GOT3 (cell line): ENCODE data around the gene TGFBRAP1.
"Not testable (repeated sequence)": the region's sequence is repeated elsewhere in the genome, so short reads cannot be mapped to it uniquely, and the experiment has no call there.

Experiments
- DNase-seq: peaks from one replicate; lab custom pipeline; 2025; ENCODE audit warnings: mixed read lengths; lab: John Stamatoyannopoulos, UW

Gene TGFBRAP1

DNA sequence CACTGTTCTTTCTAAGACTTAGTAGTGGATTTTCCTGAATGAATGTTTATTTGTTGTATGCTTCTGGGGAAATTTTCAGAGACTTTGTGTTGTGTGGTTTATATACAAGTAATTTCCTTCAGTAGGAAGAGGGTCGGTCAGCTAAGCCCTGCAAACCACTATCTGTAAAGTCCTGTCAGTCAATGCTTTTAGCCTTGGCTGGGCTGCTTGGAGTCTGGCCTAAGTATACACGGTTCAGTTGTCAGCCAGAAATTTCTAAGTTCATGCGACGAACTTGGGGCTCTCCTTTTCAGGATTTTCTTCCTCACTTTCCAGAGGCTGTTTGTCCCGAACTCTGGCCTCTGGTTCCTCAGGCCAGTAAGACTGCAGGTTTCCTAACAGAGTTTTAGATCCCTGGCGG lies 29.1 kb upstream of the TGFBRAP1 start:
- DNase-seq, result no peak

DNA sequence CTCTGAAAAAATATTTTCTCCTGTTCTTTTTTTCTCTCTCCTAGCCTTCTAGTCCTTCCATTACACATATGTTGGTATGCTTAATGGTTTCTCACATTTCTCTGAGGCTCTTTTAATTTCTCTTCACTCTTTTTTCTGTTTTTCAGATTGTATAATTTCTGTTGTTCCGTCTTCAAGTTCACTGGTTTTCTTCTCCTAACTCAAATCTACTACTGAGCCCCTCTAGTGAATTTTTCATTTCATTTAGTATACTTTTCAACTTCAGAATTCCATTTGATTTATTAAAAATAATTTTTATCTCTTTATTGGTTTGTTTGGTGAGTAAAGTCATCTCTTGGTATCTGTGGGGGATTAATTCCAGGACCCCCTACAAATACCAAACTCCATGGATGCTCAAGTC lies 27.6 kb upstream of the TGFBRAP1 start:
- no peak for DNase-seq

DNA sequence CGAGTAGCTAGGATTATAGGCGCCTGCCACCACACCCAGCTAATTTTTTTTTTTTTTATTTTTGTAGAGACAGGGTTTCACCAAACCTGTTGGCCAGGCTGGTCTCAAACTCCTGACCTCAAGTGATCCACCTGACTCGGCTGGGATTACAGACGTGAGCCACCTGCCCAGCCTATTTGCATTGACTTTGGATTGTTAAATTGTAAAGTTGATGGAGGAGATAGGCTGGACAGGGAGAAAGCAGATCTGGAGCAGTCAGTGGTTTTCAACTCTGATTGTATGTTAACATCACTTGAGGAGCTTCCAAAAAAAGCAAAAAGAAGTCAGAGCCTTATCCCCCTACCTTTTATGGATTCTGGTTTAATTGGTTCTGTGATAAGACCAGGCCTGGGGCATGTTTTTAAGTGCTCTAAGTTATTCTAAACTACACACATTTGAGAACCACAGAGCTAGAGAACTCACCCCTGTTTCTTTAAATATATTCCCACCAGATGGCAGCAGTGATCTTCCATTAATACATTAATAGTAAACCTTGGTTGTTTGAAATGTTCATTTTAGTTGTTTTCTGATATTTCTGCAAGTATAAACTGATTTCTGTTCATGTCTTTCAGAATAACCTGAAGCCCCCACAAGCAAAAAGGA lies 15.3 kb upstream of the TGFBRAP1 start:
- no peak for DNase-seq

DNA sequence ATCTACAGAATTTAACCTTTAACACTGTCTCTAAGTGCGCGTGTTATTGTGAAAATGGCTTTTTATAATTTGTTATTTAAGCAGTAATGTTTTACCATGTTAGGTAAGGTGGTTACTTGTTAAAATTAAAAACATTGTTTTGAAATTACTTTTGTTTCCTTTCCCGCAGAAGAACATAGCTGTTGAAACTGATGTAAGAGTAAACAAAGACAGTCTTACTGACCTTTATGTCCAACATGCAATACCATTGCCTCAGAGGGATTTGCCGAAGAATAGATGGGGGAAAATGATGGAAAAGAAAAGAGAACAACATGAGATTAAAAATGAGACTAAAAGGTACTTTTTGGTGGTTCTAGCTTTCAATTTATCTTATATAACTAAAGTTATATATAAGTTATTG lies 9.9 kb upstream of the TGFBRAP1 start:
- no peak for DNase-seq

DNA sequence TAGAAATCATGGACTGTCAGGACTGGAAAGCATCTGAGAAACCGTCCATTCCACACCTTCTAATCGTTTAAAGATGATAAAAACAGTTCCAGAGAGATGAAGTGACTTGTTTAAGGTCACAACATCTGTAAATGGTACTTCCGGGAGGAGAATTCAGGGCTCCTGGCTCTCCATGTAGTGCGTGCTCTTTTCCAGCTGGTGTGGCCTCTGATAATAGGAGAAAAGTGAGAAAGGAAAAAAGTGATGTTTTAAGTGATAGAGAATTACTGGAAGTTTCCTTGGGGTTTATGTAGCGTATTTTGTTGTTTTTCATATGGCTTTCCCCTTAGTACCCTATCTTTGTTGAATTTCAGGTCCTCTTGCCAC lies 8.5 kb upstream of the TGFBRAP1 start:
- no peak for DNase-seq

DNA sequence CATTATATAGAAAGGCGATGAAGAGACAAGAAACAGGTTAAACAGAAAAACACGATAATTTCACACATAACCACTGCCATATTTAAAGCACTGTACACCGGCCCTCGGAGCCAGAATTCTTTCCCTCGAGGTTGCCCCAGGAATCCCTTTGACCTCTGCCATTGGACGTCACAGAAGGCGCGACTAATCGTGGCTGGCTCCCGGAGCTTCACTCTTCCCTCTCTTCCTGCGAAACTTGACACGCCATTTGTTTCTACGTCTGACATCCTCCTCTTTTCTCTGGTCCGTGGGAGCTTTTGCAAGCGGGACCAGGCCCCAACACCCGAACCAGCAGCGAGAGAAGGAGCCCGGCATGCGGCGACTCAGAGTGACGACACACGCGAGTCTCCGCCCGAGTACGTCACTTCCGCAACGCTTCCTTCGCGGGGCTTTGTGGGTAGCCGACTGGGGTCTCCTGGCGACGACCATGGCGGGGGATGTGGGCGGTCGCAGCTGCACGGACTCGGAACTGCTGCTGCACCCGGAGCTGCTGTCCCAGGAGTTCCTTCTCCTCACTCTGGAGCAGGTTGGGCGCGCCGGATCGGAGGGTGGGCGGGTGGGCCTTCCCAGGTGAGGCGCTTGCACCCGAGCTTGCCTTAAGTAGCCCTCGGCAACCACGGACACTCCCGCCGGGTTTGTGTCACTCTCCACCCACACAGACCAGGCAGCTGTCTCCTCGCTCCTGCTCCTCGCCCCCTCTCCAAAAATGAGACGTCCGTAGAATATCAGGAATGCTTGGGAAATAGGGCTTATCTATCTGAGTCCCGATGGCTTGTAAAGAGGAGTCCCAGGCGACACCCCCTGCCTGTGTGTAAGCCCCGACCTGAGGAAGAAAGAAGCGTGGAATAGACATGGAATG lies 7.8 kb upstream of the TGFBRAP1 start, which contains the start of gene C2orf49:
Gene C2orf49 (plus strand): TSS at position 419 of the 898 bp plus-strand sequence. CDS start 48 bp downstream, at position 467.
- DNase-seq, result peak; percentile 63

DNA sequence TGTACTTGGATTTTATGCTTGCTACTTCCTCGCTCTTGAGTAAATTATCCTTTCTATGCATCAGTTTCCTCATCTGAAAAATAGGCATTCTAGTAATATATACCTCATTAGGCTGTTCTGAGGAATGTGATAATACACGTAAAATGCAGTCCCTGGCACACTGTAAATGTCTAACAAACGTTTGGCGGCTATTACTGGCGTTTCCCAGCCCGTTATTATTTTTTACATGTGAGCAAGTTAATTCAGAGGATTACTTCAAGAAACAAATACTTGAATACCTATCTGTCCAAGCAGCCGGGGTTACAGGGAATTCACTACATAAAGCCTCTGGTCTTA lies 7.2 kb upstream of the TGFBRAP1 start:
- DNase-seq, result no peak

DNA sequence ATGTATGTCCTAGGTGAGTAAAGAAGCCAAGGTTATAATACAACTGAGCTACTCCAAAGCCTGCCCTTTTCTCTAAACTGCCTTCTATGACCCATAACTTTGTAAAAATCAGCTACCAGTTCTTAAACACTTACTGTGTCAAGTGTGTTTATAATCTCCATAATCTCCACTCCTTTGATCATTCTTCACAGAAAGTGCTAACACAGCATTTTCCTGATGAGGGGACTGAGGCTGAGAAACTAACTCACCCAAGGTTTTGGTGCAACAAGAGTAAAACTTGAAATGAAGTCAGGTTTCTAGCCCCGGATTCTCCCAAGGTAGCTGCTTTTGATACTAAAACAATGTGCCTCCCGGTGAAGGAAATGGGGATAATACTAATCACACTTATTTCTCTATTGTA lies 5.9 kb upstream of the TGFBRAP1 start:
- no peak for DNase-seq

DNA sequence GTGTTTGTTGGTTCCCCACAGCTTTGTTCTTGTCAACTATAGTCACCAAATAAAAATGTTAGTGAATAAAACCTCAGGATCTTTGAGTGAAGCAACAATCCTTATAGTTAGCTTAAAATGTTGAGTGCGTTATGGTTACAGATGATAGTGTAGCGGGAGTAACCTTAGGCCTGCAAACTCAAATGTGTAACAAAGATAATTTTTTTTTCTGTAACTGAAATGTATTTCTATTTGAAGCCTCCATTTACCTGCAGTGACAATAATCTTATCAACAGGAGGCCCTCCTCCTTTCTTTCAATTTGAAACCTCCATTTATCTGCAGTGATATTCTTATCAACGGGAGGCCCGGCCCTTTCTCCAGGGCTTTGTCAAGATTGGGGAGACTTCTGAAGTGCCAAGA lies 4.7 kb upstream of the TGFBRAP1 start:
- DNase-seq, result no peak

DNA sequence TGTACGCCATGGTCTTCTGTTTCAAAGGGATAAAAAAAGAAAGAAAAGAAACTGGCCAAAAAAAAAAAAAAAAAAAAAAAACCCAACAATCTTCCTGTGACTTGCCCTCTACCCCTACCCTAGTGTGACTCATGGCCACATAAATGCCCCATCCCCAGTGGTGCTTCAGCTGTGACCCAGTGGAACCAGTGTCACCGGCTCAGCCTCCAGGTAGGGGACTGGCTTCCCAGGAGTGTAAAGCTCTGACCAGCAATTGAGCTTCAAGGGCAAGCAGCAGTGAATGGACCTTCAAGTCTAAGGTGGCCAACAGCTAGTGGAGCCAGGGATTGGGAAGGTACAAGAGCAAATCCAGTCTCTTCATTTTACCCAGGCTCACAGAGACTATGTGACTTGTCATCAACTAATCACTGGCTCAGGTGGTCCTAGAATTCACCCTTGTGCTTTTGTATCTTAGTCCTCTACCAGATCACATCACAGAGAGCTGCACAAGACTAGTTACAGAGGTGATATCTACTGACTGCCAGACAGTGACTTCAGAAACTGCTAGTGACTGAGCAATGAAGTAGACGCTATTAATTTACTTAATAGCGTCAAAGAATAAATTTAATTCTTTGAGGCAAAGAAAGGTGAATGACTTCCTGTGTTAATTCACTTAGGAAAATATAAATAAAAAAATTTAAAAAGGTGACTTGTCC lies 1.3 kb upstream of the TGFBRAP1 start:
- no peak for DNase-seq

DNA sequence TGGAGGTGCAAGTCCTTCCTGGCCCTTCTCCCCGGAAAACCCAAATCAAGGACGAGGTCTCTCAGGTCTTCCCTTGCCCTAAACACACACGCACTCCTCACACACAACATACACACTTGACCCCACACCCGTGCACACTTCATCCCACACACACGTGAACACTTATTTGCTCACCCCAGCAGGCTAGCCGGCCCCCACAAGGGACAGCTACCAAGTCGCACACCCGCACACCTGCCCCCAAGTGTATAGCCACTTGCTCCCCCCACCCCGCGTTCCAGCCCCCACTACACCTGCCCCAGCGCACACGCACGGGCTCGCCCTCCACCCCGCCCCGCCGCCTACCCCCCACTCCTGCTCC lies 359 bp downstream of the TGFBRAP1 start:
- no peak for DNase-seq

DNA sequence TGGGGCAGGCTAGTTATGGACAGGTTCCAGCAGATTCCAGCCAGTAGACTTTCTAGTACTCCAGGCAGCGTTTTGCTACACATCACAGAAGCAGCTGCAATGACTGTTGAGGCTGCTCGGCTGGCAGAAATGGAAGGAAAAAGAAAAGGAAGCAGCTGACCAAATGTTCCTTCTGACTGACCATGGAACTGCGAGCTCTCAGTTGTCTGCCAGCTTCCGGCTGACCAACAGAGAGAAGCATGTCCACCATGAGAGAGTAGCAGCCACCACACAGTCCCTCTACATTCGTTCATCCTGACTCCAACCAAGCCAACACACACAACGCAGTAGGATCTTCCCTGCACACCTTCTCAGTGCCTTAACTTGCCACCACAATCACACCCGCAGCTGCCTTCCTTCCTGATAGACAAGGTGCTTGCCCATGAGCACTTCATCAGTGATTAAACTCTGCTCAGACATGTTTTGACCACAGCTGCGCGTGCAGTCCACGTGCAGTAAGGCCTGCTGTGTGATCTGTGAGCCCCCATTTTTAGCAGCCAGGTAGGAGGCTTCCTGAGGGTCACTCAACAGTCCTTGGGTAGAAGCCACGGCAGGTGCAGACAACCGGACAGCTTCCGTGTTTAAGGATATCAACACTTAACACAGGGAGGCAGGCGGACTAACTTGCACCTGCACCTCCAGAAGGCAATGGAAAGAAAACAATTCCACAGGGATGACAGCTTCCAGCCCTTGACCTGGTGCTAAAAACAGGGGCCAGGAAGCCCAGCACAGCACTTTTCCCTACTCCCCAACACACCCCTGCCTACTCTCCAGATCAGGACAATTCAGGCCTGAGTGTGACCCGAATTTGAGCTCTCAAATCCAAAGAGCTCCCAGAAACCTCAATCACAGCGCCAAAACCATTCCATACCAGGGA lies 996 bp downstream of the TGFBRAP1 start:
- no peak for DNase-seq

DNA sequence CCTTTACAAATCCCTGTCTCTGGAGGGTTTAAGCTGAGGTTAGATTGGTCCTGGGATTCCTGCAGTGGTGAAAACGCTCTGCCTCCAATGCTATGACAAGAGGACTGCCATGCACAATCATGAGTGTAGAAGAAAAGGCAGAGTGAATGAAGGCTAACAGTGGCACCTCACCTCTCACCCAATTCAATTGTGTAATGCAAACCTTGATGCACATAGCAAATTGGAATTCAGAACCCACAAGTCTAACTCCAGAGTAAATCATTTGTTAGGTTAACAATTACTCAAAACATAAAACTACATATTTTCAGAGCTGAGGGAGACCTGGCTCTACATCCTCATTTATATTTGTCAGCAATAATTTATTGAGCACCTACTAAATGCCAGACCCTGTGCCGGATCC lies 1.8 kb downstream of the TGFBRAP1 start:
- no peak for DNase-seq

DNA sequence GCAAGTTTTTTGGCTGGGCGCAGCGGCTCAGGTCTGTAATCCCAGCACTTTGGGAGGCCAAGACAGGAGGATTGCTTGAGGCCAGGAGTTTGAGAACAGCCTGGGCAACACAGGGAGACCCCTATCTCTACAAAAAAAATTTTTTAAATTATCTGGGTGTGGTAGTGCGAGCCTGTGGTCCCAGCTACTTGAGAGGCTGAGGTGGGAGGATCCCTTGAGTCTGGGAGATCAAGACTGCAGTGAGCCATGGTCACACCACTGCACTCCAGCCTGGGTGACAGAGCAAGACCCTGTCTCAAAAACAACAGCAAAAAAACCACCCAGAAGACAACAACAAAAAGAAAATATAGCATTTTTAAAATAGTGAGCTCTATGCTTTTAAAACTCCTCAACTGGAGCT lies 2.3 kb downstream of the TGFBRAP1 start:
- DNase-seq, result not testable (repeated sequence)

DNA sequence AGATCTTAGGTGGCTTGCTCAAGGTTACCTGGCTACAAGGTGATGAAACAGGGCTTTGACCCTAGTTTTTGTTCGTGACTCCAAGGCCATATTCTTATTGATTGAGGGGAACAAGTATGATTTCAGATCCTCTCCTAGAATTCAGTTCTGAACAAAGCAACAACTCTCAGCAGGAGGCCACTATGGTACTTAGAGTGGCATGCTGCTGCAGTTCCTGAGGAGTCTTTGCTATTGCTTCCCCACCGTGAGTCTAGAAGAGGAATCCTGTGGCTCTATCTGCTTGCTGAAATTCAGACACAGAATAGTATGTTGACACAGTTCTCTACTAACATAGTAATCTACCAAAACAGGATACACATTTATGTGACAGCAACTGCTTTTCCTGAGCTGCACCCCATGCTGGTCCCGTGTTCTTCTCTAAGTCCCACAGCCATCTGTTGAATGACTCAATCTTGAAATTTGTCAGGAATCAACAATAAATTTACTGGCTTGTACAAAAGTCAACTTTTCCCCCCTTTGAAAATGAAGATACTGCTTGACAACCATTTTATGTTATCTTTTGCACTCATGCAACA lies 4.1 kb downstream of the TGFBRAP1 start:
- DNase-seq, result no peak

DNA sequence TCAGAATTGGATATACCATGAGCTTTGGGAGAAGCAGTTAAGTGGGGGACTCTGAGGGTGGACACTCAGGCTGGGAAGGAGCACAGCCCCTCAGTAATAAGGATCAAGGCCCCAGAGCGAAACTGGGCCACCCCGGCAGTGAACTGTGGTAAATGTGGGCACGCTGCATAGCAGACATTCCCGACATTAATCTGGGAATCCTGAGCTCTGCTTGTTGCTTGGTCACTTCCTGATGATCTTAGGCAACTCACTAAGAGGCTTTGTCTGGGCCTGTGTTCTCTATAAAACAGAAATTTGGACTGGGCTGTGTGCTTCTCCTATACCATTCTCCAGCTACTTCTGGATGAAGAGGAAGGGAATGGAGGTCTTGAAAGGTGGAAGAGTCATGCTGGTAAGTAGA lies 4.8 kb downstream of the TGFBRAP1 start:
- DNase-seq, result no peak

DNA sequence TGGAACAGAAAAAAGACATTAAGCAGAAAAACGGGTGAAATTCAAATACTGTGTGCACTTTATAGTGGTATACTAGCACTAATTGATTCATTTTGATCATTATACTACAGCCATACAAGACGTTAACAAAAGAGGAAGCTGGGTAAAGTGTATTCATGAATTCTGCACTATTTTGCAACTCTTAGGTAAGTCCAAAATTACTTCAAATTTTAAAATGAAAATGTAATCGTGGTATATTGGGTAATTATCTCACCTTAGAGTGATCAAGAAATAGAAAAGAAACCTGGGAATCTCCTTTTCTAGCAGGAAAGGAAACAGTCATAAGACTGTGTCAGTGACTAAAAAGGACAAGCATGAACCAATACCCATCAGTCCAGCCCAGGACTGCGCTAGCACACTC lies 5.4 kb downstream of the TGFBRAP1 start:
- no peak for DNase-seq

DNA sequence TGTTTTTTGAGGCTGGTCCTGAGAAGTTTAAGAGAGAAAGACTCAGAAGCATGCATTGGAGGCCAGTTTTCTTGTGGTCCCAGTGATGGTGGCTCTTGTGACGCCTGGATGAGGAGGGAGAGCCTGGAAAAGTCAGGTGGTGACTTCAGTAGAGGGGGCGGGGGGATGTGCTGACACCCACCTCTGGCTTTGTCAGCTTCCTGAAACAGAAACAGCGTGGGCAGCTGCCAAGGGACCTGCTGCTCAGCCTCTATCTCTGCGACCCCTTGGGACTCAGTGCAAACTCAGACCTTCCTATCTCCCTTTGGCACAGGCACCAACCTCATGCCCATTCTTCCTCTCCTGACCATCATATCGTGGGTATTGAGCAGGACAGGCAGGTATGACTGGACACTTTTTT lies 6.4 kb downstream of the TGFBRAP1 start:
- DNase-seq, result no peak

DNA sequence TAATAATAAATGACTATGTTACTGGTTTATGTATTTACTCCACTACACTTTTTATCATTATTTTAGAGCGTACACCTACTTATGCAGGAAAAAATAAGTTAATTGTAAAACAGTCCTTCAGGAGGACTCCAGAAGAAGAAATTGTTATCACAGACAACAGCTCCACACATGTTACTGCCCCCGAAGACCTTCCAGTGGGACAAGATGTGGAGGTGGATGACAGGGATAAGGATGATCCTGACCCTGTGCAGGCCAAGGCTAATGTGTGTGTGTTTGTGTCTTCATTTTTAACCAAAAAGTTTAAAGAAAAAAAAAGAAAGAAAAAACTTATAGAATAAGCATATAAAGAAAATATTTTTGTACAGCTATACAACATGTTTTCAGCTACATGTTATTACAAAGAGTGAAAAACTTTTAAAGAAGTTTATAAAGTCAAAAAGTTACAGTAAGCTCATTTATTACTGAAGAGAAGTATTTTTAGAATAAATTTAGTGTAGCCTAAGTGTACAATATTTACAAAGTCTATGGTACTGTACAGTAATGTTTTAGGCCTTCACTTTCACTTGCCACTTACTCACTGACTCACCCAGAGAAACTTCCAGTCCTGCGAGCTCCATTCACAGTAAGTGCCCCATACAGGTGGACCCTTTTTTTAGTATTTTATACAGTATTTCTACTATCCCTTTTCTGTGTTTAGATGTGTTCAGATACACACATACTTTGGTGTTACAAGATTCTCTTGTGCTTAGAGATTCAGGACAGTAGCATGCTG lies 7.5 kb downstream of the TGFBRAP1 start:
- DNase-seq, result no peak

DNA sequence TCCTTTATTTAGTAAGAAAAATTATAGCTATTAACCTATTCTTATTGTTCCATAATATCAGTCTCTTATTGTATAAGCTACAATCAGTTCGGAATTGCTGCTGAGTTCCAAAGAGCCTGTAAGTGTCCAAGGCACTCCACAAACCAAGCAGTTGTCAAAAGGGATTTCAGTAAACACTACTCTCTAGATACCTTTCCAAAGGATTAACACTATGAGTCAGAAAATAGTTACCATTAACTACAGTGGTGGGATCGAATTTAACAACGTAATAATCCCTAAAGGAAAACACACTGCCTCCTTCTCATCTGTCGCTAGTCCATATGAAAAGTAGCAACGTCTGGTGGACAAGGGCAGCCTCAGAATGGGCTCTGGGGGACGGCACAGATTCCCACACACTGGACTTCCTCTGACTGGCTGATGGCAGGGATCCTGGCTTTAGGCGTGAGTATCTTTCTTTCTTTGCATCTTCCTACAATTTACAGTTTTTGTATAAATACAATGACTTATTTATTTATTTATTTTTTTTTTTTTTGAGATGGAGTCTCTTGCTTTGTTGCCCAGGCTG lies 8.8 kb downstream of the TGFBRAP1 start:
- no peak for DNase-seq

DNA sequence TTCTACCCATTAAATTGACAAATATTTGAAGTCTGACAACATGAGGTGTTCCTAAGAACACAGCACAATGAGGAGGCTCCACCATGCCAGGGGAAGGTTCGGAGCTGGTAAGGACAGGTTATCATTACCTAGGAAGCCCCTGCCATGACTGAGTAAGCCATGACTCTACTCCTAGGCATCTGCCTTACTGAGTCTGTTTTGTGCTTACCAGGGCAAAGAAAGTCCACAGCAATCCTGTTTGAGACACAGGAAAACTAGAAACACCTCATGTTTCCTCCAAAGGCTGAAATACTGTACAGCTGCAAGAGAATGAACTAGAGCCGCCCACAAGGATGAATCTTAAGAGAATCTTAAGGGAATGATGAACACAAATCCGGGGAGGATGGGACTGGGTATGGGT lies 11.6 kb downstream of the TGFBRAP1 start:
- DNase-seq, result no peak
